B cell (primary cell): Measurements from ENCODE around the gene LRCH1.

Source experiments
- EZH2 ChIP-seq: IDR thresholded peaks from 2 replicates; pipeline ENCODE4 v1.6.1; 2012; ENCODE audit warnings: borderline replicate concordance, low read depth, mild to moderate bottlenecking, moderate library complexity, low read length; ENCODE audit not compliant: insufficient read depth, poor library complexity, severe bottlenecking
- TF ChIP-seq, protein P1 (sequence below): fragments of 200-600 bp; IDR thresholded peaks from one replicate; pipeline ENCODE4 v1.8.0; 2022; ENCODE audit warnings: antibody characterized with exemption, mild to moderate bottlenecking

DNA sequence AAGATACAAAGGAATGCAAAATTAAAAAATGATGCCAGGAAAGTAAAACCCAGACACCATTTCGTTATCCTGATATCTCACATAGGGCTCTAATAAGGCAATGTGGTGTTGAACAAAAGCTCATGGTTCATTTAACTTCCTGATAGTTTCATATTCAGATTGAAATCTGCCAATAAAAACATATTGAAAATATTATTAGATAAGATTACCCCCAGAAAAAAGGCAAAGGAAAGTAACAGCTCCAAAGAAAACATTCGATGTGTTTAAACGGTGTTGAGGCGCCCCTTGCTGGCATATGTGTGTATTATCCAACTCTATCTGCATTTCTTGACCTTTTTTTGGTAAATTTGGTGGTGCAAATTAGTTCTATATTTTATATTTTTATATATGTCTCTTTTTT, 168.1 kb downstream of the LRCH1 start:
- TF ChIP-seq, protein P1, sequence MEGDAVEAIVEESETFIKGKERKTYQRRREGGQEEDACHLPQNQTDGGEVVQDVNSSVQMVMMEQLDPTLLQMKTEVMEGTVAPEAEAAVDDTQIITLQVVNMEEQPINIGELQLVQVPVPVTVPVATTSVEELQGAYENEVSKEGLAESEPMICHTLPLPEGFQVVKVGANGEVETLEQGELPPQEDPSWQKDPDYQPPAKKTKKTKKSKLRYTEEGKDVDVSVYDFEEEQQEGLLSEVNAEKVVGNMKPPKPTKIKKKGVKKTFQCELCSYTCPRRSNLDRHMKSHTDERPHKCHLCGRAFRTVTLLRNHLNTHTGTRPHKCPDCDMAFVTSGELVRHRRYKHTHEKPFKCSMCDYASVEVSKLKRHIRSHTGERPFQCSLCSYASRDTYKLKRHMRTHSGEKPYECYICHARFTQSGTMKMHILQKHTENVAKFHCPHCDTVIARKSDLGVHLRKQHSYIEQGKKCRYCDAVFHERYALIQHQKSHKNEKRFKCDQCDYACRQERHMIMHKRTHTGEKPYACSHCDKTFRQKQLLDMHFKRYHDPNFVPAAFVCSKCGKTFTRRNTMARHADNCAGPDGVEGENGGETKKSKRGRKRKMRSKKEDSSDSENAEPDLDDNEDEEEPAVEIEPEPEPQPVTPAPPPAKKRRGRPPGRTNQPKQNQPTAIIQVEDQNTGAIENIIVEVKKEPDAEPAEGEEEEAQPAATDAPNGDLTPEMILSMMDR, result peak; percentile 85
- TF ChIP-seq EZH2, result no peak
